Prostate gland (tissue), 2 donors: ENCODE data around the gene MKNK1. TPM values are rescaled to one million over a fixed set of nuclear protein-coding genes. Genes with fewer than 3 reads are reported as not detected.

Experiments used
- DNase-seq: peaks from one replicate; pipeline ENCODE4 v3.0.0-alpha.2; 2019; ENCODE audit warnings: low spot score
- H3K27ac ChIP-seq, 2 donors: fragments of 200-600 bp; sonication (generic); 2 replicates each; pipeline ENCODE4 v1.5.1; 2017 to 2019
- H3K27me3 ChIP-seq: fragments of 200-600 bp; sonication (generic); replicated peaks from 2 replicates; pipeline ENCODE4 v1.5.1; 2019; ENCODE audit not compliant: insufficient read depth
- H3K36me3 ChIP-seq, 2 donors: fragments of 200-600 bp; sonication (generic); 1 replicate in 1 of 2; 2 replicates in 1 of 2; pipeline versions ENCODE4 v1.5.1 to v1.8.1; 2017 to 2019
- H3K4me1 ChIP-seq: fragments of 200-600 bp; sonication (generic); replicated peaks from 2 replicates; pipeline ENCODE4 v1.5.1; 2019
- H3K4me3 ChIP-seq, 2 donors: fragments of 200-600 bp; sonication (generic); 2 replicates each; pipeline ENCODE4 v1.5.1; 2017 to 2019
- H3K9me3 ChIP-seq: fragments of 200-600 bp; sonication (generic); 2 replicates; pipeline ENCODE4 v1.5.1; 2017
- POLR2A ChIP-seq: fragments of 450-650 bp; IDR thresholded peaks from one replicate; pipeline ENCODE4 v1.6.1; 2016; ENCODE audit warnings: antibody characterized with exemption, mild to moderate bottlenecking
- POLR2AphosphoS5 ChIP-seq: sonication (generic); formaldehyde crosslinking; IDR thresholded peaks from one replicate; pipeline ENCODE4 v1.6.1; 2017; ENCODE audit warnings: antibody characterized with exemption
- WGBS: methylation state at CpG from one replicate; pipeline ENCODE4 v1.1.5; 2018; 5-methylcytosine and 5-hydroxymethylcytosine counted together
- intact Hi-C: fragments of 100-400 bp; cut with DNase I; formaldehyde crosslinking; loops from one replicate; pipeline ENCODE4 v1.14.2; 2022
- total RNA-seq, 2 donors: library from RNA; depleted of rRNA; stranded (reverse); fragments of >200 nt; gene quantifications; one replicate each; pipeline ENCODE4 v1.1.0, GENCODE V29; 2016
- TF ChIP-seq, protein P1 (sequence below), 4 experiments: fragments of 200-600 bp in 2 of 4; fragments of 450-650 bp in 2 of 4; sonication (generic) in 2 of 4; IDR thresholded peaks; 1 replicate in 3 of 4; 2 replicates in 1 of 4; pipeline ENCODE4 v1.5.1; 2016 to 2019; ENCODE audit warnings: antibody characterized with exemption in 4 of 4, mild to moderate bottlenecking in 2 of 4, moderate library complexity in 2 of 4

The MKNK1 gene
- total RNA-seq, 2 donors from 2014 or later: 28.1 to 37.8 TPM

DNA sequence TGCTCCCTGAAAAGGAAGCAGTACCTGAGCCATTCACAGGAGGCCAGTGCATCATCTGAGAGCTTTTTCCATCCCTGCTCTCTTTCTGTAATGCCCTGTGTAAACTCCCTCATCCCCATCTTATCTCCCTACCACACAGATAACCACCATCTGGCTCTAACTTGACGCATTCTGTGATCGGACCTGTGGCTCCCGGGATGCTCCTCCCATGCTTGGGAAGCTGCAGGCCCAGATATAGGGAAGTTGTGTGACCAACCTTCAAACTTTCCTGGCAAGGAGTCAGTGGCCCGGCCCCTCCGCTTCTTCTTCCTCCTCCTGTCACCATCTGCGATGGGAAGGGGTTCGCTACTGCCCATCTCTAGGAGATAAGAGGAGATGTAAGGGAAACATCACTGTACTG is 21.1 kb downstream of the MKNK1 start:
- Histone ChIP-seq H3K4me3 (no peak overlapping the region), H3K27ac (no peak overlapping the region), H3K4me1 (no peaks in the 10 kb centered on the region), H3K27me3 (no peaks in the 10 kb centered on the region), H3K9me3 (no peaks in the 10 kb centered on the region), H3K36me3 (no peaks in the 10 kb centered on the region)
- intact Hi-C loops: no loop called here
- TF ChIP-seq POLR2AphosphoS5: no peak
- TF ChIP-seq, protein P1, sequence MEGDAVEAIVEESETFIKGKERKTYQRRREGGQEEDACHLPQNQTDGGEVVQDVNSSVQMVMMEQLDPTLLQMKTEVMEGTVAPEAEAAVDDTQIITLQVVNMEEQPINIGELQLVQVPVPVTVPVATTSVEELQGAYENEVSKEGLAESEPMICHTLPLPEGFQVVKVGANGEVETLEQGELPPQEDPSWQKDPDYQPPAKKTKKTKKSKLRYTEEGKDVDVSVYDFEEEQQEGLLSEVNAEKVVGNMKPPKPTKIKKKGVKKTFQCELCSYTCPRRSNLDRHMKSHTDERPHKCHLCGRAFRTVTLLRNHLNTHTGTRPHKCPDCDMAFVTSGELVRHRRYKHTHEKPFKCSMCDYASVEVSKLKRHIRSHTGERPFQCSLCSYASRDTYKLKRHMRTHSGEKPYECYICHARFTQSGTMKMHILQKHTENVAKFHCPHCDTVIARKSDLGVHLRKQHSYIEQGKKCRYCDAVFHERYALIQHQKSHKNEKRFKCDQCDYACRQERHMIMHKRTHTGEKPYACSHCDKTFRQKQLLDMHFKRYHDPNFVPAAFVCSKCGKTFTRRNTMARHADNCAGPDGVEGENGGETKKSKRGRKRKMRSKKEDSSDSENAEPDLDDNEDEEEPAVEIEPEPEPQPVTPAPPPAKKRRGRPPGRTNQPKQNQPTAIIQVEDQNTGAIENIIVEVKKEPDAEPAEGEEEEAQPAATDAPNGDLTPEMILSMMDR (IDR thresholded peaks at IDR 0.05): no peak
- TF ChIP-seq POLR2A: no peak
- DNase-seq: no peak
- 79% methylated on average over 7 of the region's 7 CpGs for WGBS

DNA sequence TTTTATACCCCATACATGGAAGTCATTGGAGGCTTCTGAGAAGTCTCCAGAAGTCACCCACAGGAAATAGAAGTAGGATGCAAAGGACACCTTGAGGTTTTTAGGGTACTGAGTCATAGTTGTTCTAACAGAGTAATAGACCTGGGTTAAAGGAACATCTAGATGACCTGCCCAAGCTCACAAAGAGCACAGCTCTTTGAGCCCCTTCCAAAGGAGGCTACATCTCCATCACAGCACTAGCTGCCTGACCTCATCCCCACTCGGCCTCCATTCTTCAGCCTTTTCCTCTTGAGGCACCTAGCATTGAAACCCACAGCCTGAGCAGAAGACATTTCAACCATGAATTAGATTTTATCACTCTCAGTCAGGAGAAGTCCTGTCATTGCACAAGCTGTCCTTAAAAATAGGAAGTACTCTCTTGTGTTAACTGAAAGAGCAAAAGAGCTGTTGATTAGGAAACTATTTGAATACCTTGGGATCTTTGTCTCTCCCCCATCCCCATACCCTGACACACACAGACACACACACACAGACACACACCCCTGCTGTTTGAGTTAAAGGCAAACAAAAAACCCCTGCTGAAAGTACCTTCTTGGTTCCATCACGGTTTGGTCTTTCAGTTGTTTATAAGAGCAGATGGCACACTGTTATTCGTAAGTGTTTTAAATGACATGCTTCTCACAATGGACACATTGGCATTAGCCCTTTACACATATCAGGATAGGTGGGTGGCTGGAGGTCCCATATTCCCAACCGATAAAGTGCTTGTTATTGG is 22.2 kb downstream of the MKNK1 start:
- 88% methylated on average over 4 of the region's 4 CpGs for WGBS
- H3K36me3 ChIP-seq: no peaks in the 10 kb centered on the region
- H3K27ac ChIP-seq: no peak overlapping the region
- H3K9me3 ChIP-seq: no peaks in the 10 kb centered on the region
- no peaks in the 10 kb centered on the region for H3K27me3 ChIP-seq
- no peaks in the 10 kb centered on the region for H3K4me1 ChIP-seq
- TF ChIP-seq POLR2AphosphoS5: no peak
- TF ChIP-seq, protein P1 (IDR thresholded peaks at IDR 0.05): no peak
- TF ChIP-seq POLR2A: no peak
- intact Hi-C loops: no loop called here
- H3K4me3 ChIP-seq: no peak overlapping the region
- DNase-seq: no peak

GRCh38 chr1:46580140-46580903 is 23.7 kb downstream of the MKNK1 start:
- Histone ChIP-seq H3K36me3 (no peaks in the 10 kb centered on the region), H3K27ac (no peak overlapping the region), H3K4me3 (no peak overlapping the region), H3K27me3 (no peaks in the 10 kb centered on the region), H3K9me3 (no peaks in the 10 kb centered on the region), H3K4me1 (no peaks in the 10 kb centered on the region)
- 90% methylated on average over 6 of the region's 6 CpGs for WGBS
- TF ChIP-seq POLR2A (no peak), POLR2AphosphoS5 (no peak)
- TF ChIP-seq, protein P1 (IDR thresholded peaks at IDR 0.05): no peak
- intact Hi-C loops: no loop called here
- DNase-seq: no peak

DNA sequence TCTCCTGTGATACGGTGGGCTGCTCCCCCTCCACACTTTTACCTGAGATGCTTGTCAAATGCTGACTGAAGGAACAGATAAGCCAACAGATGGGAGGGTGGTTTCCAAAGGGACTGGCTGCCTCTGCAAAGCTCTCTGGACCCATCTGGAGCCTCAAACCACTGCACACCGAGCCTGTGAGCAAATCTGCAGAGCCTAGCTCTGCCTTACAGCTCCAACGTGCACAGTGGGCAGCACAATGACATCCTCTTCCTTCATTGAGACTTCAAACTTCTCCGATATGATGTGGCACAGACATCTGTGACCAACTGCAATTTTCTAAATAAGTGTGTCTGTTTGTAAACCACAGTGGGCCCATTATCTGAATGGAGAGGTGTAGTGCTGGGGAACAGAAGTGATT is 26.4 kb downstream of the MKNK1 start:
- H3K27ac ChIP-seq: no peak overlapping the region
- intact Hi-C loops: no loop called here
- no peaks in the 10 kb centered on the region for H3K4me1 ChIP-seq
- WGBS: 94% methylated on average over 4 of the region's 4 CpGs
- no peaks in the 10 kb centered on the region for H3K36me3 ChIP-seq
- TF ChIP-seq, protein P1 (IDR thresholded peaks at IDR 0.05): no peak
- TF ChIP-seq POLR2AphosphoS5 (no peak), POLR2A (no peak)
- H3K9me3 ChIP-seq: no peaks in the 10 kb centered on the region
- no peak for DNase-seq
- no peaks in the 10 kb centered on the region for H3K27me3 ChIP-seq
- no peak overlapping the region for H3K4me3 ChIP-seq
